GM12878 (cell line): ENCODE measurements around the gene CARM1. TPM values are rescaled to one million over a fixed set of nuclear protein-coding genes. Genes with fewer than 3 reads are reported as not detected.

Experiments
- ATAC-seq: fragments of 200-7000 bp; cut with Tn5 transposase; 3 replicates; pipeline ENCODE4 v1.9.1; 2020; ENCODE audit warnings: mild to moderate bottlenecking, moderate library complexity
- BruUV-seq: library from RNA; stranded (reverse); fragments of 400-500 nt; replicated peaks from 2 replicates; lab custom pipeline; 2021; lab: Mats Ljungman, UMichigan
- CTCF ChIA-PET: fragments of 300-600 bp; sonication (Branson Sonifier 250); formaldehyde crosslinking; extraction: SDS; loops from one replicate; lab custom pipeline; 2021; ENCODE audit warnings: inconsistent platforms; lab: Yijun Ruan, JAX
- POLR2A ChIA-PET: fragments of 350-600 bp; formaldehyde crosslinking; extraction: SDS; loops from one replicate; lab custom pipeline; 2021; ENCODE audit warnings: inconsistent platforms; lab: Charles Lee
- RAD21 ChIA-PET: fragments of 300-600 bp; sonication (Branson Sonifier 250); formaldehyde crosslinking; loops from one replicate; lab custom pipeline; 2023; ENCODE audit warnings: antibody characterized with exemption; ENCODE audit not compliant: unreplicated experiment; lab: Charles Lee
- SMC1A ChIA-PET: fragments of 300-600 bp; sonication (Branson Sonifier 250); formaldehyde crosslinking; loops from one replicate; lab custom pipeline; 2023; ENCODE audit not compliant: unreplicated experiment, uncharacterized antibody; lab: Charles Lee
- DNase-seq: peaks from one replicate; pipeline ENCODE4 v3.0.0-alpha.2; 2011; ENCODE audit warnings: low read depth, low spot score
- FAIRE-seq: peaks from 3 replicates; lab custom pipeline; 2011; peaks lifted over from hg19 to GRCh38; lab: Jason Lieb, UNC
- H2AFZ ChIP-seq: 2 replicates; pipeline ENCODE4 v1.6.0; 2011; ENCODE audit warnings: low read depth, low read length, control low read depth; ENCODE audit not compliant: control insufficient read depth
- H3K27ac ChIP-seq: 2 replicates; pipeline ENCODE4 v1.5.1; 2011; ENCODE audit warnings: control low read depth; ENCODE audit not compliant: control insufficient read depth, insufficient read depth
- H3K27me3 ChIP-seq, 2 experiments: replicated peaks in 1 of 2; 2 replicates each; pipeline versions ENCODE4 v1.6.0 to v1.6.1; 2011; ENCODE audit warnings: low read length in 1 of 2; ENCODE audit not compliant: control insufficient read depth in 2 of 2, insufficient read depth in 2 of 2
- H3K36me3 ChIP-seq, 2 experiments: 2 replicates each; pipeline ENCODE4 v1.5.1; 2011; ENCODE audit warnings: low read length in 1 of 2; ENCODE audit not compliant: control insufficient read depth in 2 of 2, insufficient read depth in 2 of 2
- H3K4me1 ChIP-seq: 2 replicates; pipeline ENCODE4 v1.6.1; 2011; ENCODE audit warnings: mild to moderate bottlenecking, low read length, moderate library complexity, mixed read lengths; ENCODE audit not compliant: control insufficient read depth, insufficient read depth
- H3K4me2 ChIP-seq: 2 replicates; pipeline ENCODE4 v1.6.0; 2011; ENCODE audit warnings: control low read depth; ENCODE audit not compliant: control insufficient read depth, insufficient read depth
- H3K4me3 ChIP-seq: fragments of 200-600 bp; sonication (generic); 2 replicates; pipeline ENCODE4 v1.5.1; 2016
- H3K79me2 ChIP-seq: 2 replicates; pipeline ENCODE4 v1.6.0; 2011; ENCODE audit warnings: low read length; ENCODE audit not compliant: control insufficient read depth, insufficient read depth
- H3K9ac ChIP-seq: 2 replicates; pipeline ENCODE4 v1.8.0; 2011; ENCODE audit warnings: low read length, control low read depth, mixed read lengths; ENCODE audit not compliant: control insufficient read depth, insufficient read depth
- H3K9me3 ChIP-seq: replicated peaks from 3 replicates; pipeline ENCODE4 v1.5.1; 2011; ENCODE audit warnings: mild to moderate bottlenecking, low read length; ENCODE audit not compliant: control insufficient read depth, insufficient read depth
- H4K20me1 ChIP-seq: 2 replicates; pipeline ENCODE4 v1.6.0; 2011; ENCODE audit not compliant: control insufficient read depth, insufficient read depth
- ASH2L ChIP-seq: fragments of 300-600, 200-600 bp; sonication (generic); IDR thresholded peaks from 2 replicates; pipeline ENCODE4 v1.6.1; 2017; ENCODE audit warnings: low read depth, mild to moderate bottlenecking, borderline replicate concordance
- ATF7 ChIP-seq: fragments of 450-650 bp; IDR thresholded peaks from 2 replicates; pipeline ENCODE4 v1.6.1; 2016; ENCODE audit warnings: low read depth, mild to moderate bottlenecking
- BHLHE40 ChIP-seq, 2 experiments: fragments of 450-650 bp in 1 of 2; IDR thresholded peaks; 2 replicates each; pipeline ENCODE4 v1.6.1; 2011 to 2017; ENCODE audit warnings: low read depth in 2 of 2, borderline replicate concordance in 1 of 2, improper control_type of control experiment in 1 of 2, low read length in 1 of 2, mild to moderate bottlenecking in 1 of 2
- FOS ChIP-seq: IDR thresholded peaks from 3 replicates; pipeline ENCODE4 v1.6.1; 2011; ENCODE audit warnings: borderline replicate concordance; ENCODE audit not compliant: insufficient read length; ENCODE audit errors: extremely low read depth
- FOXK2 ChIP-seq: fragments of 450-650 bp; IDR thresholded peaks from 2 replicates; pipeline ENCODE4 v1.6.1; 2017; ENCODE audit warnings: mild to moderate bottlenecking, moderate library complexity
- HDAC2 ChIP-seq: fragments of 200-600 bp; sonication (generic); IDR thresholded peaks from 2 replicates; pipeline ENCODE4 v1.6.1; 2017
- IRF4 ChIP-seq: IDR thresholded peaks from 2 replicates; pipeline ENCODE4 v1.6.1; 2011; ENCODE audit warnings: low read depth, low read length
- NFYB ChIP-seq: IDR thresholded peaks from 2 replicates; pipeline ENCODE4 v1.6.1; 2011; ENCODE audit warnings: low read depth, mild to moderate bottlenecking, low read length, improper control_type of control experiment, moderate library complexity; ENCODE audit not compliant: insufficient read depth
- SMC3 ChIP-seq: IDR thresholded peaks from 2 replicates; pipeline ENCODE4 v1.6.1; 2011; ENCODE audit warnings: low read length, improper control_type of control experiment, borderline replicate concordance
- STAT1 ChIP-seq: fragments of 450-650 bp; conservative IDR thresholded peaks from 2 replicates; pipeline ENCODE4 v1.6.1; 2014; ENCODE audit warnings: antibody characterized with exemption, mild to moderate bottlenecking
- TAF1 ChIP-seq: IDR thresholded peaks from 2 replicates; pipeline ENCODE4 v1.6.1; 2011; ENCODE audit warnings: mild to moderate bottlenecking, low read depth, low read length, borderline replicate concordance
- ZNF384 ChIP-seq: IDR thresholded peaks from 2 replicates; pipeline ENCODE4 v1.6.1; 2012; ENCODE audit warnings: low read depth, mild to moderate bottlenecking, low read length, improper control_type of control experiment, borderline replicate concordance
- ZZZ3 ChIP-seq: IDR thresholded peaks from 2 replicates; pipeline ENCODE4 v1.6.1; 2011; ENCODE audit warnings: low read depth; ENCODE audit not compliant: control insufficient read depth, insufficient read length
- WGBS: methylation state at CpG from one replicate; pipeline ENCODE4 v1.1.6; 2016; ENCODE audit warnings: low lambda C conversion rate; ENCODE audit not compliant: insufficient replicate concordance, insufficient coverage; ENCODE audit errors: missing lambda C conversion rate; 5-methylcytosine and 5-hydroxymethylcytosine counted together
- in situ Hi-C: fragments of 300-500 bp; cut with MboI; formaldehyde crosslinking; loops from 9 replicates; pipeline ENCODE4 v1.14.3; 2018; ENCODE audit warnings: mixed read lengths
- intact Hi-C: fragments of 100-400 bp; cut with micrococcal nuclease; formaldehyde crosslinking; loops from one replicate; pipeline ENCODE4 v1.14.2; 2022; ENCODE audit not compliant: unreplicated experiment
- polyA plus RNA-seq, 11 experiments: library from polyadenylated mRNA; depleted of rRNA in 4 of 11; unstranded in 6 of 11; stranded (reverse) in 5 of 11; fragments of >200 nt; fragmentation: Nextera tagmentation in 4 of 11; fragmentation: Illumina TruSeq in 1 of 11; extraction: Ambion mirVana in 4 of 11; extraction: Trizol in 1 of 11; gene quantifications; 1 replicate in 1 of 11; 2 replicates in 10 of 11; pipeline versions ENCODE4 v1.2.1 to v1.2.3, GENCODE V29; 2011 to 2016; ENCODE audit warnings: inconsistent platforms in 2 of 11, missing spikeins in 2 of 11, low read depth in 1 of 11
- total RNA-seq, 4 experiments: library from RNA; depleted of rRNA in 3 of 4; stranded (reverse); fragments of >200 nt in 3 of 4; fragmentation: Illumina TruSeq in 1 of 4; extraction: Trizol in 1 of 4; gene quantifications; 2 replicates each; pipeline versions ENCODE4 v1.2.1 to v1.2.3, GENCODE V29; 2013 to 2021
- TF ChIP-seq, protein P1 (sequence below): fragments of 450-650 bp; IDR thresholded peaks from 2 replicates; pipeline ENCODE4 v1.6.1; 2017; ENCODE audit warnings: low read depth, mild to moderate bottlenecking, moderate library complexity
- TF ChIP-seq, protein P2 (sequence below): fragments of 450-650 bp; formaldehyde crosslinking; IDR thresholded peaks from 2 replicates; pipeline ENCODE4 v1.5.0; 2022; ENCODE audit warnings: mild to moderate bottlenecking, missing genetic modification characterization

CARM1 gene
- total and polyA plus RNA-seq, 10 of the 15 experiments (the other 5 are each of a cell fraction or from before 2014, with no cell fraction given), result 0.45 to 116 (median 39.7) TPM

DNA sequence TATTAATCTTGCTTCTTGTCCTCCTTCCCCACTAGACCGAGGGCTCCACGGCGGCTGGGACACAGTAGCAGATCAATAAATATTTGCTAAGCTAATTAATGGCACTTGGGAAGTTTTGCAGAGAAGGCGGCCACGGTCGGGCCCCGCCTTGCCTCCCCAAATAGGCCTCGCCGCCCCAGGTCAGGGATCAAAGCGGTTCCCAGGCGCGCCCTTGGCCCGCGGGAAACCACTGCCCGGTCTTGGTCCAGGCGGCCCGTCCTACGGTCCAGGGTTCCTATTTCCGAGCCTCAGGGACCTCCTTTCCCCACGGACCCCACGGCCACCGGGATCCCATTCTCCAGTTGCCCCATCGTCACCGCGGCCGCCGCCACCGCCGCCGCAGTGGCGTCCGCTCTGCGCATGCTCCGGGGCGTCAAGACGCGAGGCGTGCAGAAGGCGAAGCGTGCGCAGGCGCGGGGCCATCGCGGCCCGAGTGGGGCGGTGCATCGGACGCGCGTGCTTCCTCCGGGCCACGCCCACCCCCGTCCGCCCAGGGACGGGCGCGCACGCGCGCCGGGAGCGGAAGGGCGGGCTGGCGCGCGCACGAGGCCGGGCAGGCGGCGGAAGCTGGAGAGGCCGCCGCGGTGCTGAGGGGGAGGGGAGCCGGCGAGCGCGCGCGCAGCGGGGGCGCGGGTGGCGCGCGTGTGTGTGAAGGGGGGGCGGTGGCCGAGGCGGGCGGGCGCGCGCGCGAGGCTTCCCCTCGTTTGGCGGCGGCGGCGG lies 89.1 kb downstream of the CARM1 start, which contains the start of gene SMARCA4:
Gene SMARCA4, plus strand, starts transcription at position 717 of the 759 bp plus-strand sequence. CDS start 23,122 bp downstream, outside the sequence.
- Histone ChIP-seq H3K4me3 (peak within 1 kb of the TSS; percentile 98), H3K27ac (peak within 1 kb of the TSS; percentile 77), H3K36me3 (no peaks in the 10 kb centered on the region), H3K9me3 (no peaks in the 10 kb centered on the region), H3K79me2 (peaks cover 53% of the 10 kb centered on the region), H3K9ac (peak within 1 kb of the TSS; percentile 83), H4K20me1 (peaks cover 4% of the 10 kb centered on the region; the same call in 1 of the 2 replicates), H3K27me3 (no peaks in the 10 kb centered on the region), H3K4me1 (peaks cover 17% of the 10 kb centered on the region; the same call in 1 of the 2 replicates), H2AFZ (peak within 1 kb of the TSS; percentile 83), H3K4me2 (peak within 1 kb of the TSS; percentile 85)
- FAIRE-seq (no peak), DNase-seq (peak; percentile 83), ATAC-seq (peak; percentile 77)
- in situ Hi-C loops (no loop called here), intact Hi-C loops (loop anchor here (5.0 kb wide), 1 partner anchor 243 kb away; the partner anchor contains the start of gene DNM2)
- under 1% methylated on average over 70 of the region's 100 CpGs for WGBS
- SMC1A ChIA-PET, result interaction anchor here (1.0 to 4.8 kb wide), 2 partner anchors 9 to 18 kb away, joined by 3 to 18 read pairs; no protein-coding TSS in a partner anchor
- POLR2A ChIA-PET, result interaction anchor here (0.5 to 2.6 kb wide), 11 partner anchors 8 to 257 kb away, joined by 3 to 10 read pairs (median 3); no protein-coding TSS in a partner anchor
- CTCF ChIA-PET, result interaction anchor here (0.6 to 3.6 kb wide), 3 partner anchors 10 to 19 kb away, joined by 3 to 17 read pairs (median 3); no protein-coding TSS in a partner anchor
- TSS peak; percentile 99 for BruUV-seq
- RAD21 ChIA-PET, result interaction anchor here (0.9 to 2.4 kb wide), 5 partner anchors 11 to 245 kb away, joined by 3 to 19 read pairs (median 3); no protein-coding TSS in a partner anchor
- TF ChIP-seq ATF7 (no peak), ZZZ3 (no peak), HDAC2 (no peak), BHLHE40 (IDR thresholded peaks at IDR 0.05; ENCODE audit: borderline replicate concordance in 1 of 2, low read depth in 2 of 2, low read length in 1 of 2) (peak; percentile 71 to 94), STAT1 (0 out of 2 replicates have a peak, but pooled peaks have one; percentile 17), NFYB (no peak), SMC3 (no peak), ASH2L (no peak), FOS (no peak), TAF1 (no peak), IRF4 (no peak), ZNF384 (no peak), FOXK2 (no peak)
- TF ChIP-seq, protein P1, sequence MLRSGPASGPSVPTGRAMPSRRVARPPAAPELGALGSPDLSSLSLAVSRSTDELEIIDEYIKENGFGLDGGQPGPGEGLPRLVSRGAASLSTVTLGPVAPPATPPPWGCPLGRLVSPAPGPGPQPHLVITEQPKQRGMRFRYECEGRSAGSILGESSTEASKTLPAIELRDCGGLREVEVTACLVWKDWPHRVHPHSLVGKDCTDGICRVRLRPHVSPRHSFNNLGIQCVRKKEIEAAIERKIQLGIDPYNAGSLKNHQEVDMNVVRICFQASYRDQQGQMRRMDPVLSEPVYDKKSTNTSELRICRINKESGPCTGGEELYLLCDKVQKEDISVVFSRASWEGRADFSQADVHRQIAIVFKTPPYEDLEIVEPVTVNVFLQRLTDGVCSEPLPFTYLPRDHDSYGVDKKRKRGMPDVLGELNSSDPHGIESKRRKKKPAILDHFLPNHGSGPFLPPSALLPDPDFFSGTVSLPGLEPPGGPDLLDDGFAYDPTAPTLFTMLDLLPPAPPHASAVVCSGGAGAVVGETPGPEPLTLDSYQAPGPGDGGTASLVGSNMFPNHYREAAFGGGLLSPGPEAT, result peak; percentile 28; the same call in 1 of the 2 replicates
- TF ChIP-seq, protein P2, sequence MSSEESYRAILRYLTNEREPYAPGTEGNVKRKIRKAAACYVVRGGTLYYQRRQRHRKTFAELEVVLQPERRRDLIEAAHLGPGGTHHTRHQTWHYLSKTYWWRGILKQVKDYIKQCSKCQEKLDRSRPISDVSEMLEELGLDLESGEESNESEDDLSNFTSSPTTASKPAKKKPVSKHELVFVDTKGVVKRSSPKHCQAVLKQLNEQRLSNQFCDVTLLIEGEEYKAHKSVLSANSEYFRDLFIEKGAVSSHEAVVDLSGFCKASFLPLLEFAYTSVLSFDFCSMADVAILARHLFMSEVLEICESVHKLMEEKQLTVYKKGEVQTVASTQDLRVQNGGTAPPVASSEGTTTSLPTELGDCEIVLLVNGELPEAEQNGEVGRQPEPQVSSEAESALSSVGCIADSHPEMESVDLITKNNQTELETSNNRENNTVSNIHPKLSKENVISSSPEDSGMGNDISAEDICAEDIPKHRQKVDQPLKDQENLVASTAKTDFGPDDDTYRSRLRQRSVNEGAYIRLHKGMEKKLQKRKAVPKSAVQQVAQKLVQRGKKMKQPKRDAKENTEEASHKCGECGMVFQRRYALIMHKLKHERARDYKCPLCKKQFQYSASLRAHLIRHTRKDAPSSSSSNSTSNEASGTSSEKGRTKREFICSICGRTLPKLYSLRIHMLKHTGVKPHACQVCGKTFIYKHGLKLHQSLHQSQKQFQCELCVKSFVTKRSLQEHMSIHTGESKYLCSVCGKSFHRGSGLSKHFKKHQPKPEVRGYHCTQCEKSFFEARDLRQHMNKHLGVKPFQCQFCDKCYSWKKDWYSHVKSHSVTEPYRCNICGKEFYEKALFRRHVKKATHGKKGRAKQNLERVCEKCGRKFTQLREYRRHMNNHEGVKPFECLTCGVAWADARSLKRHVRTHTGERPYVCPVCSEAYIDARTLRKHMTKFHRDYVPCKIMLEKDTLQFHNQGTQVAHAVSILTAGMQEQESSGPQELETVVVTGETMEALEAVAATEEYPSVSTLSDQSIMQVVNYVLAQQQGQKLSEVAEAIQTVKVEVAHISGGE, result no peak
